DND-41 (cell line): ENCODE measurements around the gene IGSF23.
"Not testable (repeated sequence)": the region's sequence is repeated elsewhere in the genome, so short reads cannot be mapped to it uniquely, and the experiment has no call there.

ENCODE experiments used
- ATAC-seq: fragments of 200-7000 bp; cut with Tn5 transposase; 3 replicates; pipeline ENCODE4 v1.9.1; 2021; ENCODE audit warnings: low read depth; ENCODE audit not compliant: insufficient read depth
- DNase-seq: peaks from one replicate; pipeline ENCODE4 v3.0.0-alpha.2; 2020
- H2AFZ ChIP-seq: 2 replicates; pipeline ENCODE4 v1.6.0; 2012; ENCODE audit warnings: low read depth, low read length
- H3K27ac ChIP-seq: 2 replicates; pipeline ENCODE4 v1.5.1; 2012; ENCODE audit warnings: low read length, inconsistent platforms
- H3K27me3 ChIP-seq: fragments of 200-600 bp; sonication (generic); 2 replicates; pipeline ENCODE4 v1.6.0; 2012; ENCODE audit warnings: low read length, mild to moderate bottlenecking, inconsistent platforms; ENCODE audit not compliant: insufficient read depth, poor library complexity
- H3K36me3 ChIP-seq: 2 replicates; pipeline ENCODE4 v1.5.1; 2012; ENCODE audit warnings: low read length, inconsistent platforms; ENCODE audit not compliant: insufficient read depth
- H3K4me1 ChIP-seq: 2 replicates; pipeline ENCODE4 v1.5.1; 2012; ENCODE audit warnings: mild to moderate bottlenecking, low read length; ENCODE audit not compliant: insufficient read depth
- H3K4me2 ChIP-seq: 2 replicates; pipeline ENCODE4 v1.6.0; 2012; ENCODE audit warnings: mild to moderate bottlenecking, moderate library complexity, low read length, inconsistent platforms; ENCODE audit not compliant: insufficient read depth
- H3K4me3 ChIP-seq, 2 experiments: fragments of 200-600 bp in 1 of 2; shearing (Covaris generic) in 1 of 2; 2 replicates each; pipeline ENCODE4 v1.5.1; 2012 to 2016; ENCODE audit warnings: inconsistent platforms in 2 of 2, low read length in 2 of 2, mild to moderate bottlenecking in 2 of 2, low read depth in 1 of 2, moderate library complexity in 1 of 2
- H3K79me2 ChIP-seq: 2 replicates; pipeline ENCODE4 v1.6.0; 2012; ENCODE audit warnings: low read length, inconsistent platforms; ENCODE audit not compliant: insufficient read depth
- H3K9ac ChIP-seq: 2 replicates; pipeline ENCODE4 v1.6.0; 2012; ENCODE audit warnings: low read depth, mild to moderate bottlenecking, inconsistent platforms, low read length, moderate library complexity
- H3K9me3 ChIP-seq: 2 replicates; pipeline ENCODE4 v1.5.1; 2012; ENCODE audit warnings: low read length, moderate library complexity, mild to moderate bottlenecking, inconsistent platforms; ENCODE audit not compliant: insufficient read depth, severe bottlenecking
- H4K20me1 ChIP-seq: 2 replicates; pipeline ENCODE4 v1.6.0; 2012; ENCODE audit warnings: low read length; ENCODE audit not compliant: insufficient read depth
- EZH2 ChIP-seq: IDR thresholded peaks from 3 replicates; pipeline ENCODE4 v1.6.1; 2012; ENCODE audit warnings: borderline replicate concordance, low read depth, mild to moderate bottlenecking, moderate library complexity, low read length, inconsistent platforms; ENCODE audit not compliant: severe bottlenecking
- TF ChIP-seq, protein P1 (sequence below): IDR thresholded peaks from 2 replicates; pipeline ENCODE4 v1.5.1; 2012; ENCODE audit warnings: borderline replicate concordance, low read length, moderate library complexity, mild to moderate bottlenecking; ENCODE audit not compliant: poor library complexity, severe bottlenecking; ENCODE audit errors: extremely low read depth

The IGSF23 gene

DNA sequence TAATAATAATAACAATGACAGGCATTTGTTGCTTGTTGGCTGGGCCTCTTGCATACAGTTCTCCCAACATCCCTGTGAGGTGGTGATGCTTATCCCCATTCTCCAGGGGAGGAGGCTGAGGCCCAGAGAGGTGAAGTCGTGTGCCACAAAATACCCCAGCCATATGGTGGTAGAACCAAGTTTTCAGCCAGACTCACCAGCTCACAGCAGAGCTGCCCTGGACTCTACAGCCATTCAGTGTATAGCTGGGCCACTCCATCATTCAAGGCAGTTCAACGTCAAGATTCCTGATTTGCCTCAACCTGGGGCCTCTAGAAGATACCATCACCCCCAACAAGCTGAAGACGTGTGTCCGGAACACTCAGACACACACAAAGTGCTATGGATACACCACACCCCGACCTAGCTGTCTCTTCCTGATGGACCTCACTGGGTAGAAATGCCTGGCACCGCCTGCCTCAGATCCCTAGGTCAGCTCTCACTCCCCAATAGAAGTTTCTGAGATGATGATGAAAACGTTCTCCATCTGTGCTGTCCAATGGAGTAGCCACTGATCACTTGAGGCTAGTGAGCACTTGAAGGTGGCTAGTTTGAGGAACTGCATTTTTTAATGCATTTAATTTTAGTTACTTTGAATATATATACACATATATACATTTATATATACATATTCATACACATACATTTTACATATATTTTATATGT lies 53.6 kb downstream of the IGSF23 start:
- Histone ChIP-seq H3K4me3 (no peak overlapping the region), H4K20me1 (no peaks in the 10 kb centered on the region), H3K36me3 (no peaks in the 10 kb centered on the region), H2AFZ (no peak overlapping the region), H3K9ac (no peak overlapping the region), H3K4me1 (no peaks in the 10 kb centered on the region), H3K27me3 (no peaks in the 10 kb centered on the region), H3K9me3 (no peaks in the 10 kb centered on the region), H3K4me2 (no peak overlapping the region), H3K79me2 (no peaks in the 10 kb centered on the region), H3K27ac (no peak overlapping the region)
- TF ChIP-seq, protein P1, sequence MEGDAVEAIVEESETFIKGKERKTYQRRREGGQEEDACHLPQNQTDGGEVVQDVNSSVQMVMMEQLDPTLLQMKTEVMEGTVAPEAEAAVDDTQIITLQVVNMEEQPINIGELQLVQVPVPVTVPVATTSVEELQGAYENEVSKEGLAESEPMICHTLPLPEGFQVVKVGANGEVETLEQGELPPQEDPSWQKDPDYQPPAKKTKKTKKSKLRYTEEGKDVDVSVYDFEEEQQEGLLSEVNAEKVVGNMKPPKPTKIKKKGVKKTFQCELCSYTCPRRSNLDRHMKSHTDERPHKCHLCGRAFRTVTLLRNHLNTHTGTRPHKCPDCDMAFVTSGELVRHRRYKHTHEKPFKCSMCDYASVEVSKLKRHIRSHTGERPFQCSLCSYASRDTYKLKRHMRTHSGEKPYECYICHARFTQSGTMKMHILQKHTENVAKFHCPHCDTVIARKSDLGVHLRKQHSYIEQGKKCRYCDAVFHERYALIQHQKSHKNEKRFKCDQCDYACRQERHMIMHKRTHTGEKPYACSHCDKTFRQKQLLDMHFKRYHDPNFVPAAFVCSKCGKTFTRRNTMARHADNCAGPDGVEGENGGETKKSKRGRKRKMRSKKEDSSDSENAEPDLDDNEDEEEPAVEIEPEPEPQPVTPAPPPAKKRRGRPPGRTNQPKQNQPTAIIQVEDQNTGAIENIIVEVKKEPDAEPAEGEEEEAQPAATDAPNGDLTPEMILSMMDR: no peak
- no peak for TF ChIP-seq EZH2
- ATAC-seq: no peak
- no peak for DNase-seq

DNA sequence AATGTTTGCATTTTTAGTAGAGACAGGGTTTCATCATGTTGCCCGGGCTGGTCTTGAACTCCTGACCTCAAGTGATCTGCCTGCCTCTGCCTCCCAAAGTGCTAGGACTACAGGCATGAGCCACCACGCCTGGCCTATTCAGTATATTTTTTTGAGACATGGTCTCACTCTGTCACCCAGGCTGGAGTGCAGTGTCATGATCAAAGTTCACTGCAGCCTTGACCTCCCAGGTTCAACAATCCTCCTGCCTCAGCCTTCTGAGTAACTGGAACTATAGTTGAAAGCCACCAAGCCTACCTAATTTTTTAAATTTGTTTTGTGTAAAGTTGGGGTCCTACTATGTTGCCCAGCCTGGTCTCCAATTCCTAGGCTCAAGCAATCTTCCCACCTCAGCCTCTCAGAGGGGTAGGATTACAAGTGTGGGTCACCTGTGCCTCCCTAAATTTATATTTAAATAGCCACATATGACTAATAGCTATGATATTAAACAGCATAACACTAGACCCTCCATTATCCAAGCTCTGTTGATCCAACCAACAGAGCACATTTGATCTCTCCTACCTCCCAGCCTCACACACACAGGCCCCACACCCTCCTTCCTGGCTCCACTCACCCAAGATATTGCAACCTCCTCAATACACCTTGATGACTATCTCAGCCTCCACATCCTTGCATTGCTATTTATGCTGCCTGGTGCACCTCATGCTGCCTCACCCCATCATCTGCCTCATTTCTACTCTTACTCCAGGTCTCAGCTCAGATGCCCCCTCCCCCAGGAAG lies 55.8 kb downstream of the IGSF23 start:
- no peak overlapping the region for H3K4me3 ChIP-seq
- H3K27ac ChIP-seq: no peak overlapping the region
- TF ChIP-seq EZH2: no peak
- TF ChIP-seq, protein P1: no peak
- ATAC-seq (no peak), DNase-seq (no peak)
- H3K9ac ChIP-seq: no peak overlapping the region
- no peak overlapping the region for H2AFZ ChIP-seq
- H3K27me3 ChIP-seq: no peaks in the 10 kb centered on the region
- H3K9me3 ChIP-seq: no peaks in the 10 kb centered on the region
- no peak overlapping the region for H3K4me2 ChIP-seq
- H3K36me3 ChIP-seq: no peaks in the 10 kb centered on the region
- no peaks in the 10 kb centered on the region for H4K20me1 ChIP-seq
- H3K4me1 ChIP-seq: no peaks in the 10 kb centered on the region
- H3K79me2 ChIP-seq: no peaks in the 10 kb centered on the region

GRCh38 chr19:44670027-44670426 lies 56.7 kb downstream of the IGSF23 start:
- not testable (repeated sequence) for H3K27ac ChIP-seq, H3K4me2 ChIP-seq, ATAC-seq, DNase-seq, H3K27me3 ChIP-seq, H3K36me3 ChIP-seq, H2AFZ ChIP-seq, H3K4me1 ChIP-seq, H3K9me3 ChIP-seq, H3K79me2 ChIP-seq, H4K20me1 ChIP-seq, H3K4me3 ChIP-seq, H3K9ac ChIP-seq

GRCh38 chr19:44671400-44671799 lies 58.0 kb downstream of the IGSF23 start, which contains the start of gene CEACAM19:
CEACAM19 (plus strand) TSS chr19:44671482; CDS start chr19:44671932, 450 bp downstream.
- Histone ChIP-seq H3K79me2 (no peaks in the 10 kb centered on the region), H3K4me1 (no peaks in the 10 kb centered on the region), H3K4me2 (no peak within 1 kb of the TSS), H3K36me3 (no peaks in the 10 kb centered on the region), H3K27me3 (no peaks in the 10 kb centered on the region), H4K20me1 (no peaks in the 10 kb centered on the region), H3K27ac (no peak within 1 kb of the TSS), H3K4me3 (no peak within 1 kb of the TSS), H3K9ac (no peak within 1 kb of the TSS), H3K9me3 (no peaks in the 10 kb centered on the region), H2AFZ (no peak within 1 kb of the TSS)
- no peak for TF ChIP-seq EZH2
- TF ChIP-seq, protein P1: no peak
- DNase-seq (no peak), ATAC-seq (no peak)
